AG09319 (cell line): ENCODE measurements around the gene CRIM1.

ENCODE experiments used
- DNase-seq: peaks from one replicate; pipeline ENCODE4 v3.0.0-alpha.2; 2010; ENCODE audit warnings: low read depth; ENCODE audit errors: extremely low read depth
- CTCF ChIP-seq: IDR thresholded peaks from 2 replicates; pipeline ENCODE4 v1.5.1; 2011; ENCODE audit warnings: low read depth, mild to moderate bottlenecking, inconsistent platforms, low read length, moderate library complexity

The CRIM1 gene

GRCh38 chr2:36554531-36554930 is 199.0 kb downstream of the CRIM1 start:
- DNase-seq = no peak
- no peak for TF ChIP-seq CTCF

- DNase-seq = no peak
- TF ChIP-seq CTCF = no peak
These were observed 200.2 kb downstream of the CRIM1 start for GRCh38 chr2:36555789-36556188.

- TF ChIP-seq CTCF = no peak
- DNase-seq = peak; percentile 20
These were observed 201.3 kb downstream of the CRIM1 start for GRCh38 chr2:36556842-36557241.

GRCh38 chr2:36559221-36559942 is 203.8 kb downstream of the CRIM1 start:
- TF ChIP-seq CTCF = no peak
- no peak for DNase-seq

- TF ChIP-seq CTCF = no peak
These were observed 205.1 kb downstream of the CRIM1 start for GRCh38 chr2:36560726-36561125.

GRCh38 chr2:36561237-36561944 is 205.8 kb downstream of the CRIM1 start:
- DNase-seq = no peak
- no peak for TF ChIP-seq CTCF

More at GRCh38 chr2:36560726-36561125, 205.1 kb downstream of the CRIM1 start:
- DNase-seq = no peak

GRCh38 chr2:36562240-36562639 is 206.7 kb downstream of the CRIM1 start:
- TF ChIP-seq CTCF = no peak
- DNase-seq = no peak
